COLO829 (cell line): ENCODE data around the gene NOL4L.
"Not testable (repeated sequence)": the region's sequence is repeated elsewhere in the genome, so short reads cannot be mapped to it uniquely, and the experiment has no call there.

Experiments
- DNase-seq: peaks from one replicate; pipeline ENCODE4 v3.0.0; 2012; ENCODE audit warnings: low spot score

NOL4L gene

DNA sequence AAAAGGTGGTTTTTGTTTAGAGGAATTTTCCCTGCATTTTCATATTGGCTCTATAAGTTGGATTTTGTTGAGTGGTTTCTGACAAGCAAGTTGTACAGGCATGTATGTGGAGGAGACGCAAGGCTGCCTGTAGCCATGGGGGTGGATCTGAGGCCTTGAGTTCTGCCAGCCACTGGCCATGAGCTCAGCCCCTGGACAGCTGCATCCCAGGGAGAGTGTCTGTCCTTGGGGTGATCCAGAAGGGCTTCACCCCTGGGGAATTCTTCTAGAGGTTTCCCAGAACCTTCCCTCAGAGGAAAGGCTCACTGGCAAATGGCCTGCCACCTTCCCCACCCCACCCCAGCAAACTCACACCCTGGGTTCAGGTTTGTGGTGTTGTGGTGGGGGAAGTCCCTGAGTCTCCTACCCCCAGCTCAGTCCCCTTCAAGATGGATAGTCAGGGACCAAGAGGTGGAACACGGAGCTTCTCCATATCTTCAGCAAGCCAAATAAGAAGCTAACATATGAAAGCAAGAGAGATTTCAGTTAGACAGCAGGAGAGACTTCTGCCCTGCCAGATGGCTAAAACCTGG, 11.6 kb upstream of the NOL4L start:
- no peak for DNase-seq

DNA sequence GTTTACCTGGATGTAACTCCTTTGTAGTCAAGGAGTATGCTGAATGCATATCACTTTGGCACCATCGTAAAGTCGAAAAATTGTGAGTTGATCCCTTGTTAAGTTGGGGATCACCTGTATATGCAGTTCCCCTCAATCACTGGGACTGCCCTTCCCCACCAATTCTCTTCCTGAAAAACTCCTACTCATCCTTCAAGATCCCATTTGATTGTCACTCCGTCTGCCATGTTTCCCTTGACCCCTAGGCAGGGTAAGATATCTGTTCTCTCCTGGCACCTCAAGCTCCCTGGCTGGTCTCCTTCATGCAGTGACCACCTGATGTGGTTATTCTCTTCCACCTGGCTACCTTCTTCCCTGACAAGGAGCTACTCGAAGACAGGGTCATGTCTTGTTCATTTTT, 10.0 kb upstream of the NOL4L start:
- DNase-seq, result no peak

DNA sequence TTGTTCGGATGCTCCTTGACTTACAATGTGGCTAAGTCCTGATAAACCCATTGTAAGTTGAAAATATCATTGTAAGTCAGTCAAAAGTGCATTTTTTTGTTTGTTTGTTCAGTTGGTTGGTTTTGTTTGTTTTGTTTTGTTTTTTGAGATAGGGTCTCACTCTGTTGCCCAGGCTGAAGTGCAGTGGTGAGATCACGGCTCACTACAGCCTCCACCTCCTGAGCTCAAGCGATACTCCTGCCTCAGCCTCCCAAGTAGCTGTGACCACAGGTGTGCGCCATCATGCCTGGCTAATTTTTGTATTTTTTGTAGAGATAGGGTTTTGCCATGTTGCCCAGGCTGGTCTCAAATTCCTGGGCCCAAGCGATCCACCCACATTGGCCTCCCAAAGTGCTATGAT, 9.5 kb upstream of the NOL4L start:
- DNase-seq, result not testable (repeated sequence)

DNA sequence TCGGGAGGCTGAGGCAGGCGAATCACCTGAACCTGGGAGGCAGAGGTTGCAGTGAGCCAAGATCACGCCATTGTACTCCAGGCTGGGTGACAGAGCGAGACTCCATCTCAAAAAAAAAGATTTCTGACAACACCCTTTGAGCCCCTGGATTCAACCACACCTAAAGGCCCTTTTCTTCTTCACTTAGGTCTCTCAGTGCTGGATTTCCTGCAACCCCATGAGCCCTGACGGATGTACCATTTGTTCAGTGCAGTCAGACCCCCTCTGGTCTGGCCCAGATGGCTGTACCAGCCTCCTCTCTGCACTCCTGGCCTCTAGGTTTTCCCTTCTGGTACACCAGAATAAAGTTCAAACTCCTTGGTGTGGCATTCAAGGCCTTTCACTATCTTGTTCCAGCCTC, 9.1 kb upstream of the NOL4L start:
- no peak for DNase-seq

DNA sequence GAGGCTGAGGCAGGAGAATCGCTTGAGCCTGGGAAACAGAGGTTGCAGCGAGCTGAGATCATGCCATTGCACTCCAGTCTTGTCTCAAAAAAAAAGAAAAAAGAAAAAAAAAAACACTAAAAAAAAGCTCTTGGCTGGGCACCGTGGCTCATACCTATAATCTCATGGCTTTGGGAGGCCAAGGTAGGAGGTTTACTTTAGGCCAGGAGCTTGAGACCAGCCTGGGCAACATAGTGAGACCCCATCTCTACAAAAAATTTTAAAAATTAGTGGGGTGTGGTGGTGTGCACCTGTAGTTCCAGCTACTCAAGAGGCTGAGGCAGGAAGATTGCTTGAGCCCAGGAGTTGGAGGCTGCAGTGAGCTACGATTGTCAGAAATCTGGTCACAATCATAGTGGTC, 7.5 kb upstream of the NOL4L start:
- not testable (repeated sequence) for DNase-seq

DNA sequence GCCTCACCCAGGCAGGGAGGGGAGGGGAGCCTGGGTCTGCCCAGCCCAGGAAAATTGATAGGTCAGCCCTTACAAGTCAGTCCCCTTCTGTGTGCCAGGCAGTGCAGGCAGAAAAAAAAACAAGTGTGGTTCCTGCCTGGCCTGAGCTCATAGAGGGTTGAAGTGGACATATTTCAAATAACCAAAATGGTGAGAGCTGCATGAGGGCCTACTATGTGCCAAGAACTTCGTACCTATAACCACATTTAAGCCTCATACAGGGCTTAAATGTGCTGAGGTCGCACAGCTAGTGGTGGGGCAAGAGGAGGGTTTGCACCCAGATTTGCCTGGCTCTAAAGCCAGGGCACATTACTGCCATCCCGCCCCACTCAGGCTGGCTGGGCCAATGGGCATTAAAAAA, 6.9 kb upstream of the NOL4L start:
- DNase-seq, result no peak

DNA sequence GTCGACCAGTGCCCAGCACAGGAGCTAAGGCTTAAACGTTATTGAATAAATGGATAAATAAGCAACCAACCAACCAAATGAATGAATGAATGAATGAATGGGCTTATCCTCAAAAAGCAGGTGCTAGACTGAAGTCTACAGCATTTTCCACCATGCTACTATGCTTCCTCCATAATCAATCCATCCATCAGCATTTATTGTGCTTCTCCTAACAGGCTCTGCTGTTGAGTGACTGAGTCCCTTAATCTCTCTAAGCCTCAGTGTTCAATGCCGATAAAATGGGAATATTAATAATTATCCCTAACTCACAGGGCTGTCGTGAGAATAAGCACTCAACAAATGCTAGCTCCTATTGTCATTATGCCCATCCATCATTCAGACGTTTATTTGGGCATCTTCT, 4.6 kb upstream of the NOL4L start:
- DNase-seq, result no peak

DNA sequence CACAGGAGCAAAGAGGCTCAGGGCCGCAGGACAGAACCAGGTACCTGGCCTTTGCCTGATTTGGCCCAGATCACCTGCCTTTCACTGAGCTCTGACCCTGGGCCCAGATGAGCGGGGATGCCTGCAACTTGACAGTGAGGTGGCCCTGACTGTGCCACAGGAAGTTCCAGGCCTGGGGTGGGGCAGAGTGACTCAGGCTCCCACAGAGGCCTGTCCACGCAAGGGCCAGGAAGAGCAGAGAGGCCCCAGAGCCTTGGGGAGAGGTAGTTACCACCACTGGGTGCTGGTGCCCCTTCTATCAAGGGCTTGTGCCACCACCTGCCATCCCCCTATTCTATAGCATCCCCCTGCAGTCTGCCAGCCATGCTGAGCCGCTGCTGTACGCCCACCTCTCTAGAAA, 4.1 kb upstream of the NOL4L start:
- DNase-seq, result no peak

DNA sequence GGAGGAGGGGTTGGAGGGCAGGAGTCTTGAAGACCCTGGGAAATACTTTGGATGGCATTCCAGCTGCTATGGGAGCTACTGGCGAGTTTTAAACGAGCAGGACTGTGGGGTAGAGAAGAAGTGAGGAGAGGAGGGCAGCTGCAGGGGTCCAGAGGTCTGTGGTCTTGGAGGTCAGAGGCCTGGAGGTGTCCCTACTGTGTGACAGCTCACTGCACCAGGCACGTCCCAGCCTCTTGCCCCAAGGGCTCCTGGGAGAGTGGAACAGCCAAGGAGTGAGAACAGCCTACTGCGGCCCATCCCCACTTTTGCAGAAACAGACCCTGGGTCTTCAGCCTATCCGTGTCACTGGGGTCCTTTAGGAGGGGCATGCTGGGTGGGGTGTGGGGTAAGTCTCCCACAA, 2.9 kb upstream of the NOL4L start:
- no peak for DNase-seq

DNA sequence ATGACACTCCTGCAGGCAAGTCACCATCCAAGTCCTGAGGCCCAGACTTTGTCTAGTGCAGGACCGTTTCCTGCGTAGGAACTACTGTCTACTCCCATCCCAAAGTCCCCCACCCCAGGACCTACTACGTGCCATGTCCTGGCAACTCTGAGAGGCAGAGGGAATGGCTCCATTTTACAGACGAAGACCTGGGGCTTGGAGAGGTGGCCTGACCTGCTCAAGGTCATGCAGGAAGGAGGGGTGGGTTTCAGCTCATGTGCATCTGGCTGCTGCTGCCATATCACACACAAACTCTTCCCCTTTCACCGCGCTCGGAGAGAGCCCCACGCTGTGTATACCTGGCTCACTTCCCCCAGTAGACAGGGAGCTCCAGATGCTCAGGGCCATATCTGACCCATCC, 1.2 kb upstream of the NOL4L start:
- no peak for DNase-seq

DNA sequence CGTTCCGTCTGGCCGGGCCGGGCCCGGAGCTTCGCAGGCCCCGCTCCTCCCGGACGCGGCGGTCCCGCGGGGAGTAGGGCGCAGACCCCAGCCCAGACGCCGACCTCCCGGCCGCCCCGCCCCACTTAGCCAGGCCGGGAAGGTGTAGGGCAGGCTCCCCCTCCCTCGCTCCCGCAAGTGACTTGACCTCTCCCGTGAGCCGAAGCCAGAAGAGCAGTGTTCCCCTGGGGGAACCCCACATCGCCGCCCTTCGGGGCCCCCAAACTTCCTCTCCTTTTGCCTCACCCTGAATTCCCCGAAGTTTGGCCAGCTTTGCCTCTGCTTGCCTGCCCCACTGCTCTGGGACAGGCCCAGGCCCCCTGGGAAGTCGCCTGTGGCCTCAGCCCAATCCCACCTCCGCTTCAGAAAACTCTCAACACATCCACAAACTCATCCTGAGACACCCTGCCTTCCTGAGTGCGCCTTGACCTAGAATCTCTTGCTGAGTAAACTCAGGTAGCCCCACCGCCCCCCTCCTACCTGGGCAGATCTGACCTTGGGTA, 524 bp upstream of the NOL4L start:
- no peak for DNase-seq

DNA sequence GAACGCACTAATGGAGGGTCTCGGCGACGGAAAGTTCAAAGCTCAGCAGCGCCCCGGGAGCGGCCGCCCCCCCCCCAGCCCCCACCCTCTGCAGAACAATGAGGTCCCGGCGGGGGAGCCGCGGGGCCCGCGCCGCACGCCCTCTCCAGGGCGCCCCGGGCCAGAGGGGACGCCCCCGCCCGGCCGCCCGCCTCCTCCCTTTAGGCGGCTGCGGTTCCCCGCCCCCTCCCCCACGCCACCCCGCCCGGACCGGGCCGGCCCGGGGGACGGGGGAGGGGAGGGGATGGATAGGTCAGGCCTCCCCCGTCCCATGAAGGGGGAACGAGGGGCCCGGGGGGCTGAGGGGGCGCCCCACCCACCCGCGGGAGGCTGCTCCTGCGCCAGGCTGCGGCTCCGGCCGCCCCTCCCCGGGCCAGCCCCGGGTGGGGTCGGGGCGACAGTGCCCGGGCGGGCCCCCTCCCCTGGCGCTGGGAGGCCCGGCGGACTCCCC, 1.5 kb downstream of the NOL4L start:
- DNase-seq, result no peak

DNA sequence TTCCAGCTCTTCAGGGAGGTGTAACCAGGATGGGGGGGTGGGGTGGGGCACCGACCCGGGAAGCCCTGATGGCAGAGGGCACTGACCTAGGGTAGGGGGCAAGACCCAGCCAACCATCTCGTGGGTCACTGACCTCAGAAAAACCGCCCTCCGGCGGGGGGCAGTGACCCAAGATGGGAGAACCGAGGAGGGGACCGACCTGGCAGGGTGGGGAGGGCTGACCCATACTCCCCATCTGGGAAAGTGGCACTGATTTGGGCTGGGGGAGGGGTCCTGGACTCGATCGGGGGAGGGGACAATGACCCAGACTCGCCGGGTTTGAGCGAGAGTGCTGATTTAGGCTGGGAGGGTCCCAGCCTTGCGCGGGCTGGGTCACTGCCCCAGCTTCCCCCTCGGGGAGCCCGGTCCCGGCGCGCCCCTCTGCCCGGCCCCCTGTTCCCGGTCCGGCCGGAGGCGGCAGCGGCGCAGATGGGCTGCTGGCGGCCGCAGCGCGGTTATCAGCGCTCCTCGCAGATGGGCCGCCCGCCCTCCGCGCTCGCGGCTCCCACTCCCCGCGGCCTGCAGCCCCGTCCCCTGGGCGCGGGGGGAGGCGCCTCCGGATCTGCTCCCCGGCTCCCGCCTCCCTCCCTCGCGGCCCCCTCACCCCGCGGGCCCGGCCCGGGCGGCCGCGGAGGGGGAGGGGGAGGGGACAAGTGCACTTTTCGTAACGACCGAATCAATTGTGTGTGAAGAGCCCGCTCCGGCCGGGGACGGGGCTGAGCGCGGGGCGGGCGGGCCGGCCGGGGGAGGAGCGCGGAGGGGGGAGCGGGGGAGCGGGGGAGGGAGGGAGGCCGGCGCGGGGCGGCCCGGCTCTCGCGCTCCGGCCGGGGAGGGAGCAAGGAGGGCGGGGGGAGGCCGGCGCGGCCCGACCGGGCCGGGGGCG, 2.2 kb downstream of the NOL4L start:
- DNase-seq, result no peak

DNA sequence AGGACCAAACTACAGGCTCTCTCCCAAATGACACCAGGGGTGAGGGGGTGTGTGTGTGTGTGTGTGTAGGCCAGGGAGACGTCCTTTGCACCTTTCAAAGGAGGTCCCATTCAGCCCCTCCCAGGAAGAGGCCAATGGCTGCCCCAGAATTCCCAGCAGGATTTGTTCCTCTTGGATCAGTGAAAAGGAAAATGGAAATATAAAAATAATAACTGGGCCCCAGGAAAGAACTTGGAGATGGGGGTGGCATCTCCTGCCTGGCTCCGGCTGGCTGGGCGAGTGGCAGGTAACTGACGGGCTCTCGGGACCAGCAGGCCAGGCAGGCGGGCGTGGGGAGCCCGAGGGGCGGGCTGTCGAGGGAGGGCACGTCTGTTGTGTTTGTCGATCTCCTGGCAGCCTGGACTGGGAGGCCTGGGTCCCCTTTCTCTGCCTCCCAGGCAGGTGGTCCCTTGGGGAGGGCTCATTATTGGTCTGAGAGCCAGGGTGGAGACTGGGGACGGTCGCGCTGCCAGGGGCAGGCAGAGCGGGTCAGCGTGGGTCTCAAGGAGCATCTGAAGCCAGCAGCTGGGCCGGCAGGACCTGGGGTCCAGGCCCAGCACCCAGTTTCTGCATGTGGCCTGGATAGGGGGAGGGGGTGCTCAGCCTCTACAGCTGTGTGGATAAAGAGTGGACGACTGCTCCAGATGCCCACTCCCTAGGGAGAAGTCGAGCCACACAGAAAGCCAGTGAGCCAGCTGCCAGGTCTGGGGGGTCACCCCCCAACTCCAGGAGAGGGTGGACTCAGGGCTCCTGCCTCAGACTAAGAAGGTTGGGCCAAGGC, 3.1 kb downstream of the NOL4L start:
- DNase-seq, result no peak

DNA sequence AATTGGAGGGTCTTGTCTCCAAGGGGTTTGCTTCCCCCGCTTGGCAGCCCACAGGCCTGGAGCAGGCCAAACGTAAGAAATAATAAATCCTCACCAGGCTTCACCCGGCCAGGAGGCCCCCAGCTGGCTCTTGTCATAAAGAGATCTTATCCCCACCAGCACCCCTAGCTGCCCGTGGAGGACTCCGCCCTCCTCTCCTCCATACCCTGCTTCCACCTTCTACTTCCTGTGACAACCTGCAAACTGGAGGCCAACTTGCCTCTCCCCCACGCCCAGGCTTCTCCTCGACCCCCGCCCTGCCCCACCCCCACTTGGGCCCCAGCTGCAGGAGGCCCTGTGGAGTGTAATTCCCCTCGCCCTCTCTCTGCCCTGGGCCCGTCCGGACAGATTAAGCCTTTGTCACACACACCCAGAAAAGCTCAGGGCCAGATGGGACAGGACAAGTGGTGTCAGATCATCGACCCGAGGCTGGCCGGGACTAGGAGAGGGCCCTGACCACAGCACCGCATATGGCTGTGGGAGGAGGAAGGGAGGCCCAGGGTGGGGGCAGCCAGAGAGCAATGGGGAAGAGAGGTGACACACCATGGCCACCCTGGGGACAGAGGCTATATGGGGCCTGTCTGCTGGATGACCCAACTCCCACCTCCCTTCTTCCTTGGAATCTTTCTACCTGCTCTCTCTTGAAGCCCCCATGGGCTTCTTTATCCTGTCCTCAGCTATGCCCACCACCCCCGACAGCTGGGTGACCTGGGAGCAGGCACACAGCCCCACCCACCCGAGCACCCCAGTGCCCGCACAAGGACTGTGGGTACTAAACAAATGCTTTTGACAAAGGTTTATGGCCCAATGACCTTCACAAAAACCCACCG, 3.9 kb downstream of the NOL4L start:
- DNase-seq, result no peak

DNA sequence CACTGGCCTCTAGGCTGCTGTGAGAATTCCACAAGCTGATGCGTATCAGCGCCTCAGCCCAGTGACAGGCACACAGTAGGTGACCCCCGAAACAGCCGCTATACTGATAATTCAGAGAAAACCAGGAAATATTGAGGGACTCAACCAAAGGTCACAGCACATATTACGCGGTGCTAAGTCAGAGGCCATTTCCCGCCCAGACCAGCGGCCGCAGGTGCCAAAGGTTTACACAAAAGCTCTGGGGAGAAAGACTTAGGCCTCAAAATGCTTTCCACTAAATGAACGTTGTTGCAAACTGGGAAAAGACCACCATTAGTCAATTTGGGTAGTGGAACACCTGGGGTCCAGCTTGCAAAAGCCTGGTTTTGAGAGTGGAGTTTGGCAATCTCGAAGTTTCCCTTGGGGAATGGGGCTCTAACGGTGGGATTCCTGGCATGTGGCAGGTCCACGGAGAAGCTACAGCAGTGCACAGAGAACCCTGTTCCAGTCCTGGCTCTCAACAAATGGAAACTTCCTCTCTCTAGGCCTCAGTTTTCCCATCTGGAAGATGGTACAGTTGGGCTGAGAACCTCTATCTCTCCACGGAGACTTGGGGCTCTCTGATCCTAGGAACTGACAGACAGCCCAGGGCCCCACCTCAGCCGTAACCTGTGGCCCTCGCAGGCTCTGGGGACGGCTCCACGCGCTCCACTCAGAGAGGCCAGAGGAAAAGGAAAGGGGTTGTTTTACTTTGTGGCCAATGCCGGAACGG, 4.7 kb downstream of the NOL4L start:
- DNase-seq, result no peak

DNA sequence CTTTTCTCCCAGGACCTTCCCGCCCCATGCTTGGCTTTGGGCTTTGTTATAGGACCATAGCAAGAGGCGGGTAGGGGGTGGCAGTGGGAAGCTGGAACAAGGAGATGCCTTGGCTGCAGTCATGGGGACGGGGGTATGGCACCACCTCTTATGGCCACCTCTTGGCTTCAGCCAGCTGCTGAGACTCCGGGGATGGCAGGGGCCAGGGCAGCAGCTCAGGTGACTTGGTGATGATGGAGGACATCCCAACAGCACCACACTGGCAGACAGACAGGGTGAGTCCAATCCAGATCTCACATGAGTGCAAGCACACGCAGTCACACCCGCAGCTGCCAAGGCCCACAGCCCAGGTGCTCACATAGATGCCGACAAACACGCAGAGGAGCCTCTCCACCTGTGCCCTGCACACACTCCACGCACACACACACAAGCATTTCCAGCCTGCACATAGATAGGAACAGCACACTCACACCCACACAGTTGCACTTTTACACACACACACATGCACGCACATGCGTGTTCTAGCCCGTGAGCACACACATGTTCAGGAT, 6.2 kb downstream of the NOL4L start:
- no peak for DNase-seq

DNA sequence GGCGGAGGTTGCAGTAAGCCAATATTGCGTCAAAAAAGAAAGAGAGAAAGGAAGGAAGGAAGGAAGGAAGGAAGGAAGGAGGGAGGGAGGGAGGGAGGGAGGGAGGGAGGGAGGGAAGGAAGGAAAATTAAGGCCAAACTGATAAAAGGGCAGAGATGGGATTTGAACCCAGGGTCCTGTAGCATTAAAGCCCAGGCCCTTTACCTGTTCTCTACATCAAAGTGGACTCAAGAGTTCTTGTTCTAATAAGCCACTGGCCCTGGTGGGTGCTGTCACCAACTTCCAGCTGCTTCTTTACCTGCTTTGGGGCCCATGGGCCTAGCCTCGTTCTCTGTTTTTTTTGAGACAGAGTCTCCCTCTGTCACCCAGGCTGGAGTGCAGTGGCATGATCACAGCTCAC, 7.1 kb downstream of the NOL4L start:
- DNase-seq, result not testable (repeated sequence)

DNA sequence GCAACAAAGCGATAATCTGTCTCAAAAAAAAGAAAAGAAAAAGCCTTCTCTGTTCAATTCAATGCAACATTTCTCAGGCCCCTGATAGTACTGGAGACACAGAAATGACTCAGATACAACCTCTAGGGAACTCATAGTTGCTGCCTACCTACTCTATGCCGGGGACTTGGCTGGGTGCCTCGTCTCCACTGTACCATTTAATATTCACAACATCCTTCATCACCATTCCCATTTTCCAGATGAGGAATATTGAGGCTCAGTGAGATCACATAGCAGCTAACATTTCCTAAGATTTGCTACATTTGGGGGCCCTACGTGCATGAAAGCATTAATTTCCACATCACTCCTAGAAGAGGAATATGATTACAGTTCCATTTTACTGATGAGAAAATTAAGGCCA, 7.5 kb downstream of the NOL4L start:
- no peak for DNase-seq

DNA sequence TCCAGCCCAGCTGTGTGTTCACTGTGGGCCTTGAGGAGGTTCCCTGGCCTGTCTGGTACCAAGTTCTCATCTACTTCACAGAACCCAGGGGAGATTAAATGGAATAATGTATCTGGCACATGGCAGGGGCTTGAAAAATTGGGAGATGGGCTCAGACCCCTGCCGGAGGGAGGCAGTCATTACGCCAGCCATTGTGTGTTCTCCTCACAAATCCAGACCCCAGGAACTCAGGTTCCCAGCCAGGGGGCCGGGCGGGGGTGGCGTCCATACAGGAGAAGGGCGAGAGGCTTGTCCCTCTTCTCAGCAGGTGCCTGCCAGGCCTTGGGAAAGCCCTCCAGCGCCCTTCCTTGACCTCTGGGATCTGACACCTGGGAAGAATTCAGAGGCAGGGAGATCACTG, 8.1 kb downstream of the NOL4L start:
- DNase-seq, result no peak

DNA sequence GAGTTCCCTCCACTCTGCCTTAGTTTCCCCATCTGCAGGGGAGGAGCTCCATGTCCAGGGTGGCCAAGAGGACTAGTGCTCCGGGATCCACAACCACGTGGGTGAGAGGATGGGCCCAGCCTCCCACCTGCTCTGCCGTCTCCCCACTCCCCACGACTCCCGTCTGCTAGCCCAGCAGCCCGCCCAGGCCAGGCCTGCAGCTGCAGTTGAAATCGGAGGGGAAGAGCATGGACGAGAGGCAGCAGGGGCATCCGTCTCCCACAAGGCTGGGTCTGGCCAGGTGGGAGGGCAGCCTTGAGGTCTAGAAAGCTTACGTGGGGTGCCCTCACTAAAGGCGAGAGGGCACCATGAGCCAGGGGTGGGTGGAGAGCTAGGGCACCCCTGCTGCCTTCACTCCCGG, 8.6 kb downstream of the NOL4L start:
- no peak for DNase-seq
